SJCRH30 (cell line): ENCODE results near the gene MAGED1. TPM values are rescaled to one million over a fixed set of nuclear protein-coding genes. Genes with fewer than 3 reads are reported as not detected.

Source experiments
- total RNA-seq: library from RNA; depleted of rRNA; stranded (reverse); fragments of >200 nt; shearing (Covaris generic); gene quantifications from 2 replicates; pipeline ENCODE4 v1.2.3, GENCODE V29; 2014; rRNA removed

Gene MAGED1
- total RNA-seq, 1 experiment from 2014 or later: 101 TPM

Other genes with a start within 250 kb of the MAGED1 start
- gene CENPVL2, start 210.8 kb upstream of the MAGED1 start, total RNA-seq: not detected in 2 replicates
- not detected in 2 replicates for gene CENPVL1, start 183.1 kb upstream of the MAGED1 start, total RNA-seq
- 11.4 and 12.1 TPM in 2 replicates for gene GSPT2, start 150.2 kb upstream of the MAGED1 start, total RNA-seq
- 43.1 and 47.2 TPM in 2 replicates for gene MAGED4B, start 175.6 kb downstream of the MAGED1 start, total RNA-seq